Neural cell (in vitro differentiated cells): ENCODE measurements around the gene SLC4A2. TPM values are rescaled to one million over a fixed set of nuclear protein-coding genes. Genes with fewer than 3 reads are reported as not detected.

Experiments used
- H2AFZ ChIP-seq: fragments of 200-600, 300-800 bp; sonication (generic), shearing (Covaris generic); 2 replicates; pipeline ENCODE4 v1.6.0; 2014; ENCODE audit warnings: low read depth, mild to moderate bottlenecking, antibody characterized with exemption, low read length, moderate library complexity
- H3F3A ChIP-seq: fragments of 200-600 bp; shearing (Covaris generic); 2 replicates; pipeline ENCODE4 v1.6.1; 2016; ENCODE audit warnings: mild to moderate bottlenecking, moderate library complexity, mixed read lengths, antibody characterized with exemption, low read length; ENCODE audit not compliant: insufficient read depth, poor library complexity, severe bottlenecking
- H3K27ac ChIP-seq: fragments of 200-600, 300-800 bp; sonication (generic), shearing (Covaris generic); 2 replicates; pipeline ENCODE4 v1.5.1; 2014; ENCODE audit warnings: mild to moderate bottlenecking, low read length, moderate library complexity
- H3K27me3 ChIP-seq: fragments of 300-800, 200-600 bp; sonication (generic), shearing (Covaris generic); 2 replicates; pipeline ENCODE4 v1.6.0; 2014; ENCODE audit warnings: mild to moderate bottlenecking, low read depth, low read length, moderate library complexity; ENCODE audit not compliant: insufficient read depth
- H3K36me3 ChIP-seq: fragments of 300-800, 200-600 bp; sonication (generic), shearing (Covaris generic); 2 replicates; pipeline ENCODE4 v1.5.1; 2014; ENCODE audit warnings: mild to moderate bottlenecking, antibody characterized with exemption, low read length, moderate library complexity; ENCODE audit not compliant: insufficient read depth
- H3K4me2 ChIP-seq: fragments of 300-800, 200-600 bp; sonication (generic), shearing (Covaris generic); 2 replicates; pipeline ENCODE4 v1.6.0; 2014; ENCODE audit warnings: mild to moderate bottlenecking, low read length
- H3K4me3 ChIP-seq: fragments of 300-800, 200-600 bp; sonication (generic), shearing (Covaris generic); 2 replicates; pipeline ENCODE4 v1.5.1; 2014; ENCODE audit warnings: mild to moderate bottlenecking, low read length, moderate library complexity
- H3K79me2 ChIP-seq: fragments of 200-600 bp; shearing (Covaris generic); replicated peaks from 2 replicates; pipeline ENCODE4 v1.6.0; 2014; ENCODE audit warnings: mild to moderate bottlenecking, low read length, moderate library complexity; ENCODE audit not compliant: insufficient read depth
- H3K9ac ChIP-seq: fragments of 300-800, 200-600 bp; sonication (generic), shearing (Covaris generic); 2 replicates; pipeline ENCODE4 v1.6.1; 2016; ENCODE audit warnings: mild to moderate bottlenecking, low read length, mixed read lengths
- H3K9me2 ChIP-seq: fragments of 200-600 bp; shearing (Covaris generic); 2 replicates; pipeline ENCODE4 v1.6.1; 2016; ENCODE audit warnings: mild to moderate bottlenecking, low read length, mixed read lengths; ENCODE audit not compliant: insufficient read depth
- H3K9me3 ChIP-seq: fragments of 200-600, 300-800 bp; sonication (generic), shearing (Covaris generic); 2 replicates; pipeline ENCODE4 v1.6.1; 2016; ENCODE audit warnings: mild to moderate bottlenecking, mixed run types, low read length, moderate library complexity, mixed read lengths
- H4K20me1 ChIP-seq: fragments of 200-600 bp; shearing (Covaris generic); 2 replicates; pipeline ENCODE4 v1.6.1; 2016; ENCODE audit warnings: mild to moderate bottlenecking, mixed run types; ENCODE audit not compliant: insufficient read depth
- EP300 ChIP-seq: fragments of 450-650 bp; conservative IDR thresholded peaks from 2 replicates; pipeline ENCODE4 v1.6.1; 2014; ENCODE audit warnings: antibody characterized with exemption, mild to moderate bottlenecking, moderate library complexity; ENCODE audit not compliant: poor library complexity, severe bottlenecking
- EZH2 ChIP-seq: fragments of 200-600, 300-800 bp; shearing (Covaris generic), sonication (generic); IDR thresholded peaks from 2 replicates; pipeline ENCODE4 v1.6.1; 2014; ENCODE audit warnings: antibody characterized with exemption, low read length, borderline replicate concordance, mild to moderate bottlenecking; ENCODE audit not compliant: insufficient read depth, poor library complexity, severe bottlenecking
- MXI1 ChIP-seq: fragments of 450-650 bp; conservative IDR thresholded peaks from 2 replicates; pipeline ENCODE4 v1.6.1; 2014; ENCODE audit warnings: antibody characterized with exemption, mild to moderate bottlenecking; ENCODE audit not compliant: poor library complexity, severe bottlenecking
- POLR2AphosphoS5 ChIP-seq: IDR thresholded peaks from 2 replicates; pipeline ENCODE4 v1.6.1; 2012
- RAD21 ChIP-seq: fragments of 450-650 bp; conservative IDR thresholded peaks from 2 replicates; pipeline ENCODE4 v1.6.1; 2014; ENCODE audit warnings: antibody characterized with exemption, mild to moderate bottlenecking, moderate library complexity
- SMC3 ChIP-seq: fragments of 450-650 bp; conservative IDR thresholded peaks from 2 replicates; pipeline ENCODE4 v1.6.1; 2014; ENCODE audit warnings: antibody characterized with exemption, mild to moderate bottlenecking, moderate library complexity; ENCODE audit not compliant: poor library complexity
- TAF1 ChIP-seq: IDR thresholded peaks from 2 replicates; pipeline ENCODE4 v1.6.1; 2012; ENCODE audit warnings: low read depth
- polyA plus RNA-seq: library from polyadenylated mRNA; depleted of rRNA; stranded (reverse); fragments of >200 nt; gene quantifications from 2 replicates; pipeline ENCODE4 v1.2.3, GENCODE V29; 2014
- TF ChIP-seq, protein P1 (sequence below): IDR thresholded peaks from 2 replicates; pipeline ENCODE4 v1.6.1; 2012; ENCODE audit warnings: borderline replicate concordance
- TF ChIP-seq, protein P2 (sequence below): fragments of 450-650 bp; IDR thresholded peaks from 2 replicates; pipeline ENCODE4 v1.5.1; 2014; ENCODE audit warnings: antibody characterized with exemption, mild to moderate bottlenecking, moderate library complexity; ENCODE audit not compliant: poor library complexity, severe bottlenecking

Gene SLC4A2
- polyA plus RNA-seq, 1 donor from 2014 or later, result 2.4 TPM

DNA sequence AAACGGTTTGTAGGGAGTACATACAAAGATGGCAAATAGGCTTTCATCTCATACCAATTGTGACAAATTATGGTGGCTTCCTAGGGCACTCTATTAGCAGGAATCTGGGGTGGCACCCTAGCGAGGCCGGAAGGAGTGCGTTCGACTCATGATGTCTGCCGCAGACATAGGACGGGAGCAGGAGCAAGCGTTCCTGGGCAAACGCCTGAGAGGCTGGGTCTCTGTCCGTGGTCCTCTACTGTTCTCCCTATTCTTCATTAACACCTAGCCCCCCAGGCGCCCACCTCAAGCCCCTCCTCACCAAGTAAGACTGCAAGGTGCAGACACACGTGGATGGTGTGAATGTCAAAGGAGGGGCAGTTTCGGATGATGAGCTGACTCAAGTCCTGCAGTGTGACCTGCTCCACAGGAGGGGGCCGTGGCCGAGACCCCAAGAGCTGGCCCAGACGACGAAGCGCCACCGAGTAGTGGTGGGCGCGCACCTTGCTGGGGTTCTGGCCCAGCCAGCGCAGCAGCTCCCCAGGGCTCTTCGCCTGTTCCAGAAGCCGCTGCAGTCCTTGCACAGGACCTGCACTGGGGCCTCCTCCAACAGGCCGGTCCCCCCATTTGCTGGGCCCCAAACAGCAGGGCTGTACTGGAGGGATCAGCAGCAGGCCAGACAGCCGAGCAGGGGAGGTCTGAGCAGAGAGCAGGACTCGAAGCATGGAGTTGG, 20.0 kb downstream of the SLC4A2 start:
- Histone ChIP-seq H3K27ac (peak overlapping the region; percentile 78), H3K4me2 (peak overlapping the region; percentile 74), H3K36me3 (no peaks in the 10 kb centered on the region), H3K9me2 (no peaks in the 10 kb centered on the region), H3K79me2 (peaks cover 13% of the 10 kb centered on the region), H3F3A (no peaks in the 10 kb centered on the region), H3K27me3 (no peaks in the 10 kb centered on the region), H2AFZ (no peak overlapping the region), H3K4me3 (peak overlapping the region; percentile 91), H3K9me3 (no peaks in the 10 kb centered on the region), H4K20me1 (no peaks in the 10 kb centered on the region), H3K9ac (peak overlapping the region; percentile 85)
- TF ChIP-seq POLR2AphosphoS5, result no peak
- TF ChIP-seq, protein P1, sequence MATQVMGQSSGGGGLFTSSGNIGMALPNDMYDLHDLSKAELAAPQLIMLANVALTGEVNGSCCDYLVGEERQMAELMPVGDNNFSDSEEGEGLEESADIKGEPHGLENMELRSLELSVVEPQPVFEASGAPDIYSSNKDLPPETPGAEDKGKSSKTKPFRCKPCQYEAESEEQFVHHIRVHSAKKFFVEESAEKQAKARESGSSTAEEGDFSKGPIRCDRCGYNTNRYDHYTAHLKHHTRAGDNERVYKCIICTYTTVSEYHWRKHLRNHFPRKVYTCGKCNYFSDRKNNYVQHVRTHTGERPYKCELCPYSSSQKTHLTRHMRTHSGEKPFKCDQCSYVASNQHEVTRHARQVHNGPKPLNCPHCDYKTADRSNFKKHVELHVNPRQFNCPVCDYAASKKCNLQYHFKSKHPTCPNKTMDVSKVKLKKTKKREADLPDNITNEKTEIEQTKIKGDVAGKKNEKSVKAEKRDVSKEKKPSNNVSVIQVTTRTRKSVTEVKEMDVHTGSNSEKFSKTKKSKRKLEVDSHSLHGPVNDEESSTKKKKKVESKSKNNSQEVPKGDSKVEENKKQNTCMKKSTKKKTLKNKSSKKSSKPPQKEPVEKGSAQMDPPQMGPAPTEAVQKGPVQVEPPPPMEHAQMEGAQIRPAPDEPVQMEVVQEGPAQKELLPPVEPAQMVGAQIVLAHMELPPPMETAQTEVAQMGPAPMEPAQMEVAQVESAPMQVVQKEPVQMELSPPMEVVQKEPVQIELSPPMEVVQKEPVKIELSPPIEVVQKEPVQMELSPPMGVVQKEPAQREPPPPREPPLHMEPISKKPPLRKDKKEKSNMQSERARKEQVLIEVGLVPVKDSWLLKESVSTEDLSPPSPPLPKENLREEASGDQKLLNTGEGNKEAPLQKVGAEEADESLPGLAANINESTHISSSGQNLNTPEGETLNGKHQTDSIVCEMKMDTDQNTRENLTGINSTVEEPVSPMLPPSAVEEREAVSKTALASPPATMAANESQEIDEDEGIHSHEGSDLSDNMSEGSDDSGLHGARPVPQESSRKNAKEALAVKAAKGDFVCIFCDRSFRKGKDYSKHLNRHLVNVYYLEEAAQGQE, result no peak
- no peak for TF ChIP-seq RAD21
- TF ChIP-seq SMC3, result no peak
- TF ChIP-seq EP300, result no peak
- TF ChIP-seq MXI1, result no peak
- TF ChIP-seq, protein P2, sequence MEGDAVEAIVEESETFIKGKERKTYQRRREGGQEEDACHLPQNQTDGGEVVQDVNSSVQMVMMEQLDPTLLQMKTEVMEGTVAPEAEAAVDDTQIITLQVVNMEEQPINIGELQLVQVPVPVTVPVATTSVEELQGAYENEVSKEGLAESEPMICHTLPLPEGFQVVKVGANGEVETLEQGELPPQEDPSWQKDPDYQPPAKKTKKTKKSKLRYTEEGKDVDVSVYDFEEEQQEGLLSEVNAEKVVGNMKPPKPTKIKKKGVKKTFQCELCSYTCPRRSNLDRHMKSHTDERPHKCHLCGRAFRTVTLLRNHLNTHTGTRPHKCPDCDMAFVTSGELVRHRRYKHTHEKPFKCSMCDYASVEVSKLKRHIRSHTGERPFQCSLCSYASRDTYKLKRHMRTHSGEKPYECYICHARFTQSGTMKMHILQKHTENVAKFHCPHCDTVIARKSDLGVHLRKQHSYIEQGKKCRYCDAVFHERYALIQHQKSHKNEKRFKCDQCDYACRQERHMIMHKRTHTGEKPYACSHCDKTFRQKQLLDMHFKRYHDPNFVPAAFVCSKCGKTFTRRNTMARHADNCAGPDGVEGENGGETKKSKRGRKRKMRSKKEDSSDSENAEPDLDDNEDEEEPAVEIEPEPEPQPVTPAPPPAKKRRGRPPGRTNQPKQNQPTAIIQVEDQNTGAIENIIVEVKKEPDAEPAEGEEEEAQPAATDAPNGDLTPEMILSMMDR, result no peak
- TF ChIP-seq EZH2, result no peak

DNA sequence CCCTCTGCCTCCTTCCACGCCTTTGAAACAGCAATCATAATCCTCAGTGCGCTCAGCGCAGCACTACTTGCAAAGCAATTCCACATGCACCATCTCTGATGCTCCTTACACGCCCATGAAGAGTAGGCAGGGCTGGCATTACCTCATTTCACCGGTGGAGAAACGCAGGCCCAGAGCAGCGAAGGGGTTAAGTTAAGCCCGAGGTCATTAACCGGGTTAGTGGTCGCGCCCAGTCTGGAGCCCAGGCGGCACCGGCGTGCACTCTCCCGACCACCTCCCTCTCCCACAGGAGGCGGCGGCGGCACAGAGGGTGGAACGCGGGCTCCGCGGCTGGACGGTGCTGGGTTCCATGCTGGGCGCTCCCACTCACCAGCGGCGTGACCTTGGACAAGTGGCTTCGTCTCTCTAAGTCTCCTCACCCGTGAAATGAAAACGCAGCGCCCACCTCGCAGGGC, 20.7 kb downstream of the SLC4A2 start:
- Histone ChIP-seq H3K9me2 (no peaks in the 10 kb centered on the region), H3K9me3 (no peaks in the 10 kb centered on the region), H3K4me2 (peak overlapping the region; percentile 74), H2AFZ (peak overlapping the region; percentile 51), H3K9ac (peak overlapping the region; percentile 85), H3K4me3 (peak overlapping the region; percentile 91), H3K27ac (peak overlapping the region; percentile 78), H3K79me2 (peaks cover 13% of the 10 kb centered on the region), H4K20me1 (no peaks in the 10 kb centered on the region), H3K36me3 (no peaks in the 10 kb centered on the region), H3F3A (no peaks in the 10 kb centered on the region), H3K27me3 (no peaks in the 10 kb centered on the region)
- TF ChIP-seq POLR2AphosphoS5, result no peak
- TF ChIP-seq, protein P2, result peak; percentile 12
- TF ChIP-seq EZH2, result no peak
- peak; percentile 59 for TF ChIP-seq TAF1
- TF ChIP-seq RAD21, result no peak
